SK-N-MC (cell line): ENCODE data around the gene HENMT1.
A peak's percentile ranks its signal among the peaks of the same experiment; 100 is the strongest.
"Not testable (repeated sequence)": the region's sequence is repeated elsewhere in the genome, so short reads cannot be mapped to it uniquely, and the experiment has no call there.

ENCODE experiments used
- DNase-seq: peaks from one replicate; pipeline ENCODE4 v3.0.0-alpha.2; 2011; ENCODE audit warnings: low read depth, low spot score
- H3K27ac ChIP-seq: fragments of 200-600 bp; sonication (generic); 2 replicates; pipeline ENCODE4 v1.5.1; 2016; ENCODE audit warnings: mixed run types
- H3K36me3 ChIP-seq: fragments of 200-600 bp; sonication (generic); 2 replicates; pipeline ENCODE4 v1.6.1; 2017; ENCODE audit warnings: antibody characterized with exemption, low read length, mixed read lengths; ENCODE audit not compliant: insufficient read depth
- H3K4me3 ChIP-seq: fragments of 200-600 bp; sonication (generic); 2 replicates; pipeline ENCODE4 v1.5.1; 2016
- H3K9ac ChIP-seq: fragments of 200-600 bp; sonication (generic); 2 replicates; pipeline ENCODE4 v1.8.0; 2017; ENCODE audit warnings: mixed run types, mixed read lengths; ENCODE audit not compliant: insufficient read length
- H3K9me3 ChIP-seq: fragments of 200-600 bp; sonication (generic); 2 replicates; pipeline ENCODE4 v1.6.1; 2017; ENCODE audit warnings: low read depth, mild to moderate bottlenecking, antibody characterized with exemption, low read length, moderate library complexity, mixed read lengths
- EZH2 ChIP-seq: fragments of 200-600 bp; sonication (generic); IDR thresholded peaks from one replicate; pipeline ENCODE4 v1.6.1; 2017; ENCODE audit warnings: antibody characterized with exemption
- FOXP2 ChIP-seq: optimal IDR thresholded peaks from 2 replicates; pipeline ENCODE3; 2011; ENCODE audit warnings: mild to moderate bottlenecking, moderate library complexity; ENCODE audit not compliant: insufficient read depth; ENCODE audit errors: extremely low read length, control extremely low read depth
- POLR2AphosphoS5 ChIP-seq: IDR thresholded peaks from 2 replicates; pipeline ENCODE4 v1.6.1; 2012; ENCODE audit warnings: mild to moderate bottlenecking, low read depth, low read length, borderline replicate concordance

Gene HENMT1

GRCh38 chr1:108643492-108644335, 17.2 kb downstream of the HENMT1 start:
- H3K4me3 ChIP-seq = no peak overlapping the region
- TF ChIP-seq POLR2AphosphoS5 = no peak
- TF ChIP-seq EZH2 = no peak
- TF ChIP-seq FOXP2 = no peak
- DNase-seq = peak; percentile 53
- H3K27ac ChIP-seq = no peak overlapping the region
- H3K9me3 ChIP-seq = no peaks in the 10 kb centered on the region
- no peaks in the 10 kb centered on the region for H3K36me3 ChIP-seq
- no peak overlapping the region for H3K9ac ChIP-seq

GRCh38 chr1:108640863-108641262, 20.0 kb downstream of the HENMT1 start:
- H3K27ac ChIP-seq, H3K36me3 ChIP-seq, DNase-seq, H3K4me3 ChIP-seq, H3K9me3 ChIP-seq, H3K9ac ChIP-seq: not testable (repeated sequence)

DNA sequence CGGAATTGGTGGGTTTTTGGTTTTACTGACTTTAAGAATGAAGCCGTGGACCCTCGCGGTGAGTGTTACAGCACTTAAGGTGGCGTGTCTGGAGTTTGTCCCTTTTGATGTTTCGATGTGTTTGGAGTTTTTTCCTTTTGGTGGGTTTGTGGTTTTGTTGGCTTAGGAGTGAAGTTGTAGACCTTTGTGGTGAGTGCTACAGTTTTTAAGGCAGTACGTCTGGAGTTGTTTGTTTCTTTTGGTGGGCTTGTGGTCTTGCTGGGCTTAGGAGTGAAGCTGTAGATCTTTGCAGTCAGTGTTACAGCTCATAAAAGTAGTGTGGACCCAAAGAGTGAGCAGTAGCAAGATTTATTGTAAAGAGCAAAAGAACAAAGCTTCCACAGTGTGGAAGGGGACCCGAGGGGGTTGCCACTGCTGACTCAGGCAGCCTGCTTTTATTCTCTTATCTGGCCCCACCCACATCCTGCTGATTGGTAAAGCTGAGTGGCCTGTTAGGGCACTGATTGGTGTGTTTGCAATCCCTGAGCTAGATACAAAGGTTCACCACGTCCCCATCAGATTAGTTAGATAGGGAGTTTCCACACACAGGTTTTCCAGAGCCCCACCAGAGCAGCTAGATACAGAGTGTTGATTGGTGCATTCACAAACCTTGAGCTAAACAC, 20.9 kb downstream of the HENMT1 start:
- no peak overlapping the region for H3K4me3 ChIP-seq
- no peak overlapping the region for H3K9ac ChIP-seq
- no peaks in the 10 kb centered on the region for H3K9me3 ChIP-seq
- TF ChIP-seq POLR2AphosphoS5 = no peak
- no peak for TF ChIP-seq EZH2
- TF ChIP-seq FOXP2 = no peak
- H3K36me3 ChIP-seq = no peaks in the 10 kb centered on the region
- DNase-seq = no peak
- H3K27ac ChIP-seq = no peak overlapping the region

GRCh38 chr1:108636876-108637275, 24.0 kb downstream of the HENMT1 start:
- DNase-seq = no peak
- TF ChIP-seq EZH2 = no peak
- TF ChIP-seq FOXP2 = no peak
- TF ChIP-seq POLR2AphosphoS5 = no peak
- no peak overlapping the region for H3K9ac ChIP-seq
- no peaks in the 10 kb centered on the region for H3K36me3 ChIP-seq
- H3K4me3 ChIP-seq = no peak overlapping the region
- no peaks in the 10 kb centered on the region for H3K9me3 ChIP-seq
- no peak overlapping the region for H3K27ac ChIP-seq

GRCh38 chr1:108634521-108634920, 26.4 kb downstream of the HENMT1 start:
- no peaks in the 10 kb centered on the region for H3K36me3 ChIP-seq

GRCh38 chr1:108628665-108629064, 32.2 kb downstream of the HENMT1 start:
- H3K9me3 ChIP-seq = no peaks in the 10 kb centered on the region
- H3K4me3 ChIP-seq = no peak overlapping the region
- no peak for DNase-seq
- H3K36me3 ChIP-seq = no peaks in the 10 kb centered on the region
- TF ChIP-seq POLR2AphosphoS5 (no peak), FOXP2 (no peak), EZH2 (no peak)
- H3K9ac ChIP-seq = no peak overlapping the region
- H3K27ac ChIP-seq = no peak overlapping the region

More at GRCh38 chr1:108634521-108634920, 26.4 kb downstream of the HENMT1 start:
- Histone ChIP-seq H3K9me3 (no peaks in the 10 kb centered on the region), H3K9ac (no peak overlapping the region), H3K4me3 (no peak overlapping the region), H3K27ac (no peak overlapping the region)
- DNase-seq = no peak
- TF ChIP-seq POLR2AphosphoS5 (no peak), EZH2 (no peak), FOXP2 (no peak)

- Histone ChIP-seq H3K36me3 (no peaks in the 10 kb centered on the region), H3K9ac (no peak overlapping the region), H3K27ac (no peak overlapping the region), H3K9me3 (no peaks in the 10 kb centered on the region), H3K4me3 (no peak overlapping the region)
- DNase-seq = no peak
- TF ChIP-seq FOXP2 (no peak), EZH2 (no peak), POLR2AphosphoS5 (no peak)
Observed at GRCh38 chr1:108627951-108628350, 32.9 kb downstream of the HENMT1 start.

DNA sequence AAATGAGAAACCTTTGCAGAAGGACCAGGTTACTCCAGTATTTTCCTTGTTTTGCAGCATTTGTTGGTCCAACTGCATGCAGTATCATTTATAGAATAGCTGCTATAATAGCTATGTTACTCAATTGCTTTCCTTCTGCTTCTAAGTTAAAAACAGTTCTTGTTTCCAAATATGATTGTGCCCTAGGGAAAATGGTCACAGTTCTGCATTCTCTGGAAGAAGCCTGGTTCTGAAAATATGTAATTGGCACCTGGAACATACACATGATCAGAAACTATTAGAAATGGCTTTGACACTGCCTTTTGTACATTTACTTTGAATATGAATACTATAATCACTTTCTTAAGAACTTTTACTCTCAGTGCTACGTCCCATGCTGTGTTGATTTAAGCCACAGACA, 33.6 kb downstream of the HENMT1 start:
- Histone ChIP-seq H3K27ac (no peak overlapping the region), H3K9ac (no peak overlapping the region), H3K4me3 (no peak overlapping the region), H3K36me3 (no peaks in the 10 kb centered on the region), H3K9me3 (no peaks in the 10 kb centered on the region)
- no peak for DNase-seq
- TF ChIP-seq POLR2AphosphoS5 = no peak
- no peak for TF ChIP-seq FOXP2
- TF ChIP-seq EZH2 = no peak
